HepG2 (cell line): ENCODE results near the gene GDF7. TPM values are rescaled to one million over a fixed set of nuclear protein-coding genes. Genes with fewer than 3 reads are reported as not detected.
A peak's percentile ranks its signal among the peaks of the same experiment; 100 is the strongest.

ENCODE experiments used
- ARID2 ChIP-seq: sonication (generic); formaldehyde crosslinking; IDR thresholded peaks from 2 replicates; pipeline ENCODE4 v1.8.1; 2022; ENCODE audit warnings: mild to moderate bottlenecking, missing genetic modification reagents, borderline replicate concordance
- ATAD3A ChIP-seq: sonication (generic); formaldehyde crosslinking; IDR thresholded peaks from 2 replicates; pipeline ENCODE4 v1.4.0; 2020; ENCODE audit warnings: missing genetic modification reagents
- BCLAF1 ChIP-seq: fragments of 450-650 bp; IDR thresholded peaks from 2 replicates; pipeline ENCODE4 v1.6.1; 2017; ENCODE audit warnings: mild to moderate bottlenecking
- FOXP1 ChIP-seq, 2 experiments: fragments of 450-650 bp in 1 of 2; IDR thresholded peaks; 2 replicates each; pipeline ENCODE4 v1.6.1; 2017 to 2018; ENCODE audit warnings: antibody characterized with exemption in 1 of 2
- MXI1 ChIP-seq: IDR thresholded peaks from 3 replicates; pipeline ENCODE4 v1.6.1; 2012; ENCODE audit warnings: low read depth, low read length, inconsistent platforms, borderline replicate concordance
- NKX3-1 ChIP-seq: sonication (generic); formaldehyde crosslinking; IDR thresholded peaks from 2 replicates; pipeline ENCODE4 v1.5.0; 2020; ENCODE audit warnings: missing genetic modification reagents
- RXRA ChIP-seq: sonication (generic); formaldehyde crosslinking; IDR thresholded peaks from 2 replicates; pipeline ENCODE4 v1.5.1; 2020; ENCODE audit warnings: missing genetic modification reagents
- XRCC5 ChIP-seq: fragments of 200-400 bp; formaldehyde crosslinking; optimal IDR thresholded peaks from 2 replicates; pipeline ENCODE3; 2017; ENCODE audit warnings: mild to moderate bottlenecking, low read length
- ZBTB1 ChIP-seq: sonication (generic); formaldehyde crosslinking; IDR thresholded peaks from 2 replicates; pipeline ENCODE4 v1.4.0; 2020; ENCODE audit warnings: missing genetic modification reagents, borderline replicate concordance
- ZFP91 ChIP-seq: sonication (generic); formaldehyde crosslinking; IDR thresholded peaks from 2 replicates; pipeline ENCODE4 v1.9.0; 2022; ENCODE audit warnings: missing genetic modification reagents, mild to moderate bottlenecking, borderline replicate concordance
- ZNF331 ChIP-seq: sonication (generic); formaldehyde crosslinking; IDR thresholded peaks from 2 replicates; pipeline ENCODE4 v1.4.0; 2020; ENCODE audit warnings: missing genetic modification reagents
- polyA plus RNA-seq, 8 experiments: library from polyadenylated mRNA; depleted of rRNA in 3 of 8; stranded (reverse) in 7 of 8; unstranded in 1 of 8; fragments of >200 nt; fragmentation: Illumina TruSeq in 4 of 8; extraction: Trizol in 4 of 8; gene quantifications; 2 replicates each; pipeline versions ENCODE4 v1.2.1 to v1.2.3, GENCODE V29; 2011 to 2016; ENCODE audit warnings: low read depth in 4 of 8, missing spikeins in 1 of 8, mixed read lengths in 1 of 8; ENCODE audit not compliant: insufficient read depth in 1 of 8
- total RNA-seq, 5 experiments: library from RNA; depleted of rRNA; stranded (reverse); fragments of >200 nt; fragmentation: Illumina TruSeq; extraction: Trizol; gene quantifications; 2 replicates each; pipeline ENCODE4 v1.2.3, GENCODE V29; 2016; ENCODE audit warnings: low read depth in 1 of 5

GDF7 gene
- total and polyA plus RNA-seq, 2 of the 13 experiments (the other 11 are each of a cell fraction or from before 2014, with no cell fraction given): 1.6 to 15.0 TPM

GRCh38 chr2:20684581-20685063 lies 17.7 kb downstream of the GDF7 start (continued):
- no peak for TF ChIP-seq ZBTB1 (CRISPR knock-in tag)
- TF ChIP-seq MXI1: no peak
- TF ChIP-seq XRCC5: no peak
- TF ChIP-seq ARID2 (CRISPR knock-in tag): no peak
- TF ChIP-seq ATAD3A (CRISPR knock-in tag): no peak
- TF ChIP-seq FOXP1 (IDR thresholded peaks at IDR 0.05): no peak
- TF ChIP-seq FOXP1 (CRISPR knock-in tag; IDR thresholded peaks at IDR 0.05): no peak
- TF ChIP-seq NKX3-1 (CRISPR knock-in tag): no peak
- no peak for TF ChIP-seq BCLAF1
- TF ChIP-seq ZFP91 (CRISPR knock-in tag): 0 out of 2 replicates have a peak, but pooled peaks have one; percentile 30
- TF ChIP-seq ZNF331 (CRISPR knock-in tag): peak; percentile 71
- TF ChIP-seq RXRA (CRISPR knock-in tag): no peak
